ENCODE data around the gene AVPR2.

DNA sequence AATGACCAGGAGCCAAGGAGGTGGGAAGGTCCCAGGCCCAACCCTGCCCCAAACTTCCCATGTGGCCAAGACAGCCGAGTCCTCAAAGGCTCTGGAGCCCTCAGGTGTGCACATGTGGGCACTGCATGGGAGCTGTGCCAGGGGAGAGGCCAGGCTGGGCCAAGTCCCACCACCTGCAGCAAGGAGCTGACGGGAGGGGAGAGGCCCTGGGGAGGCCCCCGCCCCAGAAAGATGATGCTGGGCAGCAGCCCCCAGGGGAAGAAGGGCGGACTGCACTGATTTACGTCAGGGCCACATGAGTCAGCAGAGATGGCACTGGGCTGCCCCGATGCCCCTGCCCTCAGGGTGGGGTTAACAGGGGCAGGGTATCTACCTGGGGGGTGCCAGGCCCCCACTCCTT, 19.9 kb upstream of the AVPR2 start:
- TF ChIP-seq CTCF (conservative IDR thresholded peaks at IDR 0.05) (no peak), ZFX (IDR thresholded peaks at IDR 0.05) (no peak)

Data from C4-2B (cell line).